B cell (primary cell): ENCODE measurements around the gene ZNF598.

Experiments
- CTCF ChIP-seq: fragments of 200-600 bp; IDR thresholded peaks from one replicate; pipeline ENCODE4 v1.8.0; 2022; ENCODE audit warnings: antibody characterized with exemption, mild to moderate bottlenecking
- EZH2 ChIP-seq: IDR thresholded peaks from 2 replicates; pipeline ENCODE4 v1.6.1; 2012; ENCODE audit warnings: borderline replicate concordance, low read depth, mild to moderate bottlenecking, moderate library complexity, low read length; ENCODE audit not compliant: insufficient read depth, poor library complexity, severe bottlenecking

- no peak for TF ChIP-seq CTCF
- no peak for TF ChIP-seq EZH2
Observed at GRCh38 chr16:2054543-2055245, 45.1 kb upstream of the ZNF598 start.
